ENCODE results near the gene SIX4. TPM values are rescaled to one million over a fixed set of nuclear protein-coding genes. Genes with fewer than 3 reads are reported as not detected.

Gene SIX4
- total and polyA plus RNA-seq, 7 donors, result 0.85 to 44.8 (median 26.1) TPM

GRCh38 chr14:60760644-60761364 lies 36.7 kb upstream of the SIX4 start:
- intact Hi-C loops (cut with DNase I), result loop anchor here in 1 of 2 donors (5.0 kb wide), 1 partner anchor 46 kb away; no protein-coding TSS in a partner anchor

GRCh38 chr14:60760209-60760608 lies 36.1 kb upstream of the SIX4 start:
- no peaks in the 10 kb centered on the region for H3K27me3 ChIP-seq (ENCODE audit: insufficient read depth in 3 of 3, low read length in 2 of 3)
- DNase-seq, result no peak
- WGBS, 3 donors, result 80 to 91% (median 86%) methylated on average over 1 of the region's 1 CpG

More at GRCh38 chr14:60760644-60761364, 36.7 kb upstream of the SIX4 start:
- Histone ChIP-seq H3K27ac (peak overlapping the region; percentile 73), H3K4me3 (no peak overlapping the region), H3K27me3 (ENCODE audit: insufficient read depth in 3 of 3, low read length in 2 of 3) (no peaks in the 10 kb centered on the region), H3K36me3 (ENCODE audit: insufficient read depth in 1 of 2, low read depth in 1 of 2) (no peaks in the 10 kb centered on the region), H3K9me3 (no peaks in the 10 kb centered on the region), H3K4me1 (peaks cover 60% of the 10 kb centered on the region)
- WGBS, 3 donors, result 29 to 37% (median 29%) methylated on average over 3 of the region's 3 CpGs
- DNase-seq, result no peak
- ATAC-seq, result peak; percentile 59 to 82 (median 73)
- TF ChIP-seq CTCF (IDR thresholded peaks at IDR 0.05), result no peak

GRCh38 chr14:60758885-60759284 lies 34.7 kb upstream of the SIX4 start:
- intact Hi-C loops (cut with DNase I), result no loop called here
- ATAC-seq (peak in 3 of 4 donors; percentile 34 to 53 (median 42)), DNase-seq (no peak)
- H3K27me3 ChIP-seq (ENCODE audit: insufficient read depth in 3 of 3, low read length in 2 of 3), result no peaks in the 10 kb centered on the region
- H3K4me3 ChIP-seq, result no peak overlapping the region
- H3K9me3 ChIP-seq, result no peaks in the 10 kb centered on the region
- no peaks in the 10 kb centered on the region for H3K36me3 ChIP-seq (ENCODE audit: insufficient read depth in 1 of 2, low read depth in 1 of 2)
- H3K27ac ChIP-seq, result peak overlapping the region; percentile 73
- 39 to 59% (median 47%) methylated on average over 2 of the region's 2 CpGs for WGBS, 3 donors
- TF ChIP-seq CTCF (IDR thresholded peaks at IDR 0.05), result no peak
- peaks cover 64% of the 10 kb centered on the region for H3K4me1 ChIP-seq

More at GRCh38 chr14:60760209-60760608, 36.1 kb upstream of the SIX4 start:
- peaks cover 64% of the 10 kb centered on the region for H3K4me1 ChIP-seq
- peak overlapping the region; percentile 73 for H3K27ac ChIP-seq
- H3K9me3 ChIP-seq, result no peaks in the 10 kb centered on the region
- H3K4me3 ChIP-seq, result no peak overlapping the region
- H3K36me3 ChIP-seq (ENCODE audit: insufficient read depth in 1 of 2, low read depth in 1 of 2), result no peaks in the 10 kb centered on the region
- no peak for ATAC-seq
- intact Hi-C loops (cut with DNase I), result loop anchor here in 1 of 2 donors (5.0 kb wide), 1 partner anchor 47 kb away; no protein-coding TSS in a partner anchor
- no peak for TF ChIP-seq CTCF (IDR thresholded peaks at IDR 0.05)

- intact Hi-C loops (cut with DNase I), result no loop called here
- no peak for TF ChIP-seq CTCF (IDR thresholded peaks at IDR 0.05)
- Histone ChIP-seq H3K4me1 (peaks cover 68% of the 10 kb centered on the region), H3K27me3 (ENCODE audit: insufficient read depth in 3 of 3, low read length in 2 of 3) (no peaks in the 10 kb centered on the region), H3K9me3 (no peaks in the 10 kb centered on the region), H3K36me3 (ENCODE audit: insufficient read depth in 1 of 2, low read depth in 1 of 2) (peaks cover 0 to 7% of the 10 kb centered on the region in 2 donors), H3K4me3 (no peak overlapping the region), H3K27ac (peak overlapping the region; percentile 73)
- 64 to 79% (median 78%) methylated on average over 1 of the region's 1 CpG for WGBS, 3 donors
- DNase-seq (no peak), ATAC-seq (peak; percentile 54 to 71 (median 66))
Observed at GRCh38 chr14:60757567-60758002, 33.4 kb upstream of the SIX4 start.

Measured in psoas muscle (tissue), 8 donors.